ENCODE data around the gene EIF4E3. TPM values are rescaled to one million over a fixed set of nuclear protein-coding genes. Genes with fewer than 3 reads are reported as not detected.

The EIF4E3 gene
- total RNA-seq, 4 donors from 2014 or later, result 36.2 to 51.9 (median 39.4) TPM

- TF ChIP-seq POLR2A (IDR thresholded peaks at IDR 0.05; ENCODE audit: low read depth) (no peak), POLR2AphosphoS5 (IDR thresholded peaks at IDR 0.05) (peak; percentile 21 to 73), EP300 (IDR thresholded peaks at IDR 0.05) (no peak)
- TF ChIP-seq, protein P1, sequence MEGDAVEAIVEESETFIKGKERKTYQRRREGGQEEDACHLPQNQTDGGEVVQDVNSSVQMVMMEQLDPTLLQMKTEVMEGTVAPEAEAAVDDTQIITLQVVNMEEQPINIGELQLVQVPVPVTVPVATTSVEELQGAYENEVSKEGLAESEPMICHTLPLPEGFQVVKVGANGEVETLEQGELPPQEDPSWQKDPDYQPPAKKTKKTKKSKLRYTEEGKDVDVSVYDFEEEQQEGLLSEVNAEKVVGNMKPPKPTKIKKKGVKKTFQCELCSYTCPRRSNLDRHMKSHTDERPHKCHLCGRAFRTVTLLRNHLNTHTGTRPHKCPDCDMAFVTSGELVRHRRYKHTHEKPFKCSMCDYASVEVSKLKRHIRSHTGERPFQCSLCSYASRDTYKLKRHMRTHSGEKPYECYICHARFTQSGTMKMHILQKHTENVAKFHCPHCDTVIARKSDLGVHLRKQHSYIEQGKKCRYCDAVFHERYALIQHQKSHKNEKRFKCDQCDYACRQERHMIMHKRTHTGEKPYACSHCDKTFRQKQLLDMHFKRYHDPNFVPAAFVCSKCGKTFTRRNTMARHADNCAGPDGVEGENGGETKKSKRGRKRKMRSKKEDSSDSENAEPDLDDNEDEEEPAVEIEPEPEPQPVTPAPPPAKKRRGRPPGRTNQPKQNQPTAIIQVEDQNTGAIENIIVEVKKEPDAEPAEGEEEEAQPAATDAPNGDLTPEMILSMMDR (IDR thresholded peaks at IDR 0.05), result peak; percentile 57 to 71 (median 65)
- DNase-seq (ENCODE audit: extremely low spot score), result no peak
- 21% methylated on average over 14 of the region's 14 CpGs for WGBS
- Histone ChIP-seq H3K27me3 (no peaks in the 10 kb centered on the region), H3K36me3 (no peaks in the 10 kb centered on the region), H3K9me3 (no peaks in the 10 kb centered on the region), H3K27ac (replicated peaks in 1 of 4) (peak overlapping the region; percentile 45 to 60 (median 55)), H3K4me1 (peaks cover 8 to 41% (median 37%) of the 10 kb centered on the region in 4 donors), H3K4me3 (peak overlapping the region in 3 of 4 donors; percentile 4 to 38 (median 19))
- intact Hi-C loops (cut with DNase I), result loop anchor here (5.0 to 10.0 kb wide), 2 partner anchors 346 to 1118 kb away; no protein-coding TSS in a partner anchor
These were observed 72.3 kb downstream of the EIF4E3 start for GRCh38 chr3:71652781-71653413.

- 91% methylated on average over 6 of the region's 6 CpGs for WGBS
These were observed 73.6 kb downstream of the EIF4E3 start for GRCh38 chr3:71651625-71652024.

DNA sequence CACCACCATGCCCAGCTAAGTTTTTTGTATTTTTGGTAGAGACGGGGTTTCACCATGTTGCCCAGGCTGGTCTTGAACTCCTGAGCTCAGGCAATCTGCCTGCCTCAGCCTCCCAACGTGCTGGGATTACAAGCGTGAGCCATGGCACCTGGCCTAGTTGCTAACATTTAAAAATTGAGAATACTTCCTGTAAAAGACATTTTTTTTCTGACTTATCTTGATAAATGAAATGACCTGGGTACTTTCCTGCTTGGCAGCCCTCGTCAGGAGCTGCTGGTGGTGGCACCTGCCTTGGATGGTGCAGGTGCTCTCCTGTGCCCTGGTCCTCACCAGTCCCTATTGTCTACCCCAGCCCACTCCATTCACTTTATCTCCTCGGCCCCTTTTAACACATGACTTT, 74.8 kb downstream of the EIF4E3 start:
- Histone ChIP-seq H3K27me3 (no peaks in the 10 kb centered on the region), H3K27ac (replicated peaks in 1 of 4) (no peak overlapping the region), H3K4me3 (no peak overlapping the region), H3K9me3 (no peaks in the 10 kb centered on the region), H3K4me1 (peaks cover 6 to 42% (median 36%) of the 10 kb centered on the region in 4 donors), H3K36me3 (no peaks in the 10 kb centered on the region)
- no peak for DNase-seq (ENCODE audit: extremely low spot score)
- no peak for TF ChIP-seq POLR2AphosphoS5 (IDR thresholded peaks at IDR 0.05)
- no peak for TF ChIP-seq POLR2A (IDR thresholded peaks at IDR 0.05; ENCODE audit: low read depth)
- TF ChIP-seq, protein P1 (IDR thresholded peaks at IDR 0.05), result no peak
- TF ChIP-seq EP300 (IDR thresholded peaks at IDR 0.05), result no peak
- intact Hi-C loops (cut with DNase I), result loop anchor here (5.0 to 10.0 kb wide), 2 partner anchors 343 to 1116 kb away; no protein-coding TSS in a partner anchor
- WGBS, result 88% methylated on average over 5 of the region's 5 CpGs

More at GRCh38 chr3:71651625-71652024, 73.6 kb downstream of the EIF4E3 start:
- peaks cover 6 to 41% (median 35%) of the 10 kb centered on the region in 4 donors for H3K4me1 ChIP-seq
- peak overlapping the region; percentile 45 to 60 (median 55) for H3K27ac ChIP-seq (replicated peaks in 1 of 4)
- H3K9me3 ChIP-seq, result no peaks in the 10 kb centered on the region
- intact Hi-C loops (cut with DNase I), result loop anchor here (5.0 to 10.0 kb wide), 2 partner anchors 344 to 1117 kb away; no protein-coding TSS in a partner anchor
- no peak overlapping the region for H3K4me3 ChIP-seq
- no peaks in the 10 kb centered on the region for H3K27me3 ChIP-seq
- TF ChIP-seq POLR2AphosphoS5 (IDR thresholded peaks at IDR 0.05), result no peak
- TF ChIP-seq, protein P1 (IDR thresholded peaks at IDR 0.05), result no peak
- no peak for TF ChIP-seq EP300 (IDR thresholded peaks at IDR 0.05)
- no peak for TF ChIP-seq POLR2A (IDR thresholded peaks at IDR 0.05; ENCODE audit: low read depth)
- H3K36me3 ChIP-seq, result no peaks in the 10 kb centered on the region
- DNase-seq (ENCODE audit: extremely low spot score), result no peak

GRCh38 chr3:71649757-71650156, 75.4 kb downstream of the EIF4E3 start:
- Histone ChIP-seq H3K27ac (replicated peaks in 1 of 4) (no peak overlapping the region), H3K36me3 (no peaks in the 10 kb centered on the region), H3K9me3 (no peaks in the 10 kb centered on the region), H3K4me1 (peaks cover 6 to 42% (median 36%) of the 10 kb centered on the region in 4 donors), H3K4me3 (no peak overlapping the region), H3K27me3 (no peaks in the 10 kb centered on the region)
- WGBS, result 94% methylated on average over 6 of the region's 6 CpGs
- no peak for DNase-seq (ENCODE audit: extremely low spot score)
- TF ChIP-seq POLR2A (IDR thresholded peaks at IDR 0.05; ENCODE audit: low read depth), result no peak
- TF ChIP-seq POLR2AphosphoS5 (IDR thresholded peaks at IDR 0.05), result no peak
- TF ChIP-seq, protein P1 (IDR thresholded peaks at IDR 0.05), result no peak
- TF ChIP-seq EP300 (IDR thresholded peaks at IDR 0.05), result no peak
- intact Hi-C loops (cut with DNase I), result loop anchor here (5.0 to 10.0 kb wide), 4 partner anchors 57 to 1115 kb away; no protein-coding TSS in a partner anchor

Measured in esophagus muscularis mucosa (tissue), 4 donors.